DMS 273 (cell line): ENCODE data around the gene EGFLAM.
"Not testable (repeated sequence)": the region's sequence is repeated elsewhere in the genome, so short reads cannot be mapped to it uniquely, and the experiment has no call there.

Experiments
- DNase-seq: peaks from one replicate; lab custom pipeline; 2025; ENCODE audit not compliant: unreplicated experiment; lab: John Stamatoyannopoulos, UW

The EGFLAM gene

DNA sequence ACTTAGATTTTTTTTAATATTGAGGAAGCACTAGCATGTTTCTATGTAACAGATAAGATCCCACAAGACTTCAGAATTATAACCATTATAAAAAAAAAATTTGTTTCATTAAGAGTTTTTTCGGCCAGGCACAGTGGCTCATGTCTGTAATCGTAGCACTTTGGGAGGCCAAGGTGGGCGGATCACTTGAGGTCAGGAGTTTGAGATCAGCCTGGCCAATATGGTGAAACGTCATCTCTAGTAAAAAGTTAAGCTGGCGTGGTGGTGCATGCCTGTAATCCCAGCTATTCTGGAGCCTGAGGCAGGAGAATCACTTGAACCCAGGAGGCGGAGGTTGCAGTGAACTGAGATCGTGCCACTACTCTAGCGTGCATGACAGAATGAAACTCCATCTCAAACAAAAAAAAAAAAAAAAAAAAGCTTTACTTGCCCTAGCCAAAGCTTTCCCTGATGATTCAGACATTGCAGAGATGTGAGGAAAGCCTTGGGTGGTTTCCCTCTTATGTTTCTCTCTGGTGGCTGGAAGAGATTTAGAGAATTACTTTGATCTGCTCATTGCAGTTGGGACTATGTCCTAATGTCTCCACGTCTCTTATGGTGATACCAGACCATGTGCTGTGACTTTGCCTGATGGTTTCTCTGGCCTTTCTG is 65.4 kb downstream of the EGFLAM start:
- DNase-seq = no peak

GRCh38 chr5:38329132-38329715 is 70.9 kb downstream of the EGFLAM start:
- DNase-seq = no peak

- no peak for DNase-seq
These were observed 71.8 kb downstream of the EGFLAM start for GRCh38 chr5:38330207-38330606.

- no peak for DNase-seq
These were observed 73.5 kb downstream of the EGFLAM start for GRCh38 chr5:38331831-38332230.

- DNase-seq = not testable (repeated sequence)
These were observed 74.8 kb downstream of the EGFLAM start for GRCh38 chr5:38333181-38333580.

DNA sequence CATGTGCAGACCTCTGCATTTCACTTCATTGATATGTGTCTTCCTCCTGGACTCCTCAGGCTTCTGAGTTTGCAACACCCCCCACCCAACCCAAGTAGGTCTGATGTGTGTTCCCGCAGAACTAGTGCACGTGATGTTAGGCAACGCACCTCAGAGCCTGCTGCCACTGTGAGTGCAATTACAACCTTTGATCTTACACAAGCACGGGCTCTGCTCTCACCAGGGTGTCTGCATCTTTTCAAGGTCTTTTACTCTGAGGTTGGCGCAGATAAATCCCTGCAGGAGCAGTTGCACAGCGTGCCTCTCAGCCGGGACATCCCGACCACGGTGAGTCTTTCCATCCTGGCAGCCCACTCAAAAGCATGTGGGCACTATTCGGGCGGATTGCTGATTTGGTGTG is 80.1 kb downstream of the EGFLAM start:
- no peak for DNase-seq

GRCh38 chr5:38339446-38339845 is 81.1 kb downstream of the EGFLAM start:
- no peak for DNase-seq

DNA sequence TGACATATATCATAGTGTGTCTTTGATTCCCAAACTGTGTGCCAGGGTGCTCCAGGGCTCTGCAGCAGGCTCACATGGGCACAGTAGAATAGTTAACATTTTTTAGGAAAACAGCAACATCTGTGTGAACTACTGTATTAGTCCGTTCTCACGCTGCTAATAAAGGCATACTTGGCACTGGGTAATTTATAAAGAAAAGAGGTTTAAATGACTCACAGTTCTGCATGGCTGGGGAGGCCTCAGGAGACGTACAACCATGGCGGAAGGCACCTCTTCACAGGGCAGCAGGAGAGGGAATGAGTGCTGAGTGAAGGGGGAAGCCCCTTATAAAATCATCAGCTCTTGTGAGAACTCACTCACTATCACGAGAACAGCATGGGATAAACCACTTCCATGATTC is 82.7 kb downstream of the EGFLAM start:
- DNase-seq = no peak

DNA sequence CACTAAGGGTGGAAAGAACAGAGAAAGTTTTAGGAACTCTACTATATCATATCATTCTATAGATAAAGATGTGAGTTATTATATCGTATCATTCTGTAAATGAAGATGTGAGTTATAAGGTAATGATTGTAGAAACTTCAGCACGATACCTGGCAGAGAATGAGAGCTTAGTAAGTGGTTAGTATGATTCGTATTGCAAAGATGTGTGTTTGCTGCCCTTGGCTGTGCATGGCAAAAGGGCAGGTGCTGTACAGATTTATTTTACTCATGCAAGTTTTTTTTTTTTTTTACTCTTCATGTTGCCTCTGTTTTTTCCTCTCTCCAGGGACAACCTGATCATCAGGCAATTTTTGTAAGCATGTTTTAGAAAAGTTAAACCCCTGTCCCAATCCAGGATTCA is 83.3 kb downstream of the EGFLAM start:
- no peak for DNase-seq

- DNase-seq = no peak
These were observed 83.9 kb downstream of the EGFLAM start for GRCh38 chr5:38342261-38342660.

DNA sequence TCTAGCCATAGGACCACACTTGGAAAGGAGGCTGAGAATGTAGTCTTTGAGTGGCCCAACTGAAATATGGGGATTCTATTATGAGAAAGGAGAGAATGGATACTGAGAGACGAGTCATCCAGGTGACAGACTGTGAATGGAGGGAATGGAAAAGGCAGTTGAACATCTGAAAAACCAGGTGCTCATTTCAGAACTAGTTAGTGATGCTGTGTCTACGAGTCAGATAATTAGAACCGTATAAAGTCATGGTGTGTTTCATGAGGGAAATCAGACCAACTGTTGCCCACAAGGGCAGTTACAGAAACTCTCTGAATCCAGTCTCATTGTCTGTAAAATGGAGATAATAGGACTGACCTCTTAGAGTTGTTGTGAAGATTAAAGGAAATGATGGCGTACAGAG is 86.5 kb downstream of the EGFLAM start:
- no peak for DNase-seq

DNA sequence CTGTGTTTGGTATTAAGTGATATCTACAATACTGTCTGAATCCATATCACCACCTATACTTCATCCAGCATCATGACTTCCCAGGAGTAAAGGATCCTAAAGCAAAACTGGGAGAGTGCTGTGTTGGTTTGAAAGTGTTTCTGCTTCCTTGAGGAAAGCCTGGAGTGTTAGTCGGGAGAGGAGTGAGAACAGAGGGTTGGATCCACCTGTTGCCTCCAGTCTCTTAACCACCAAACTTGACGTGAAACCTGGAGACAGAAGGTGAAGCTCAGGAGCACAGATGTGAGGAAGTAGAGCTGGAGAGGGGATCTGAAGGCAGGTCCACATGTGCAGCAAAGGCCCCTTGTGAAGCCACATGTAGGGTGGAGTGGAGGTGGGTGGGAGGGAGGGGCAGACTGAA is 88.2 kb downstream of the EGFLAM start:
- DNase-seq = no peak

DNA sequence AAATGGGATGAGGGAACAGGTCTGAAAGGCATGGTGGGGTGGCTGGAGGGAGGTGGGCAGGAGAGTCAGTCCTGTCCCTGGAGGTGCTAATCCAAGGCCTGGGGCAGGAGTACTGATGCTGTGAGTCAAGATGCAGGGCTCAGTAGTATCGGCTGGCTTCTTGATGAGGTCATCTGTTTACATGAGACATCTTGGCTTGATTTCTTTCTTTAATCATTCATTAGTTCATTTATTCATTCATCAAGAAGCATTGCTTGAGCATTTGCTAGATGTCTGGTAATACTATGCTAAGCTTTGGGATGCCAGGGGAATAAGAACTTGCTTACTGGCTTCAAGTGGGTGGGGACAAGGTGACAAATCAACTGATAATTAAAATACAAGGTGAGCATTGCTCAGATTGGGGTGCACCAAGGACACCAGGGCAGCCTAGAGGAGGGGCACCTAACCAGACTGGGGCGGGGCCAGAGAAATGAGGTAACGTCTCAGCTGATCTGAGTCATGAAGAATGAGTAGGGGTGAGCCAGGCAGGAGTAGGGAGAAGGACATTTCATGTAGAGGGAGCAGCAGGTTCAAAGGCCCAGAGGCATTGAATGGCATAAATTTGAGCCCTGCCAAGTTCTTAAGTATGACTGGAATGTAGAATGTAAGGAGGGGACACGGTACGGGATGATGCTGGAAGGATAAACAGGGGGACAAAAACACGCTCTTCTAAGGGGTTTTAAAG is 88.8 kb downstream of the EGFLAM start:
- no peak for DNase-seq

DNA sequence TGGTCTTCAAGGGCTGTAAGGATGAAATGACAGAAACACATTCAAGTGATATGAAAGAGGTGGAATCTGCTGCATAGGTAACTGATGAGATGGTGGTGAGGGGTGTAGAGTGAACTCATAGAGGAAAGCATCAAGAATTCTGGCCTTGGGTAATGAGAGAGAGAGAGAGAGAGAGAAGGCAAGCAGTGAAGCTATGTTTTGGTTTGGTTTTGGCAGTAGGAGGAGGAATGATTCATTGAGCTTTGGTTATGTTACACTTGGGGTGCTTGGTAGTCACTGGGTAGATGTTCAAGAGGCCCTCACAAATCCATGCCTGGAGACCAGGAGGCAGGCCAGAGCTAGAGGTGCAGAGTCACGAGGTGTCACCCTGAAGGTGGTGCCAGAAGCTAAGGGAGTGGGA is 89.5 kb downstream of the EGFLAM start:
- DNase-seq = no peak

DNA sequence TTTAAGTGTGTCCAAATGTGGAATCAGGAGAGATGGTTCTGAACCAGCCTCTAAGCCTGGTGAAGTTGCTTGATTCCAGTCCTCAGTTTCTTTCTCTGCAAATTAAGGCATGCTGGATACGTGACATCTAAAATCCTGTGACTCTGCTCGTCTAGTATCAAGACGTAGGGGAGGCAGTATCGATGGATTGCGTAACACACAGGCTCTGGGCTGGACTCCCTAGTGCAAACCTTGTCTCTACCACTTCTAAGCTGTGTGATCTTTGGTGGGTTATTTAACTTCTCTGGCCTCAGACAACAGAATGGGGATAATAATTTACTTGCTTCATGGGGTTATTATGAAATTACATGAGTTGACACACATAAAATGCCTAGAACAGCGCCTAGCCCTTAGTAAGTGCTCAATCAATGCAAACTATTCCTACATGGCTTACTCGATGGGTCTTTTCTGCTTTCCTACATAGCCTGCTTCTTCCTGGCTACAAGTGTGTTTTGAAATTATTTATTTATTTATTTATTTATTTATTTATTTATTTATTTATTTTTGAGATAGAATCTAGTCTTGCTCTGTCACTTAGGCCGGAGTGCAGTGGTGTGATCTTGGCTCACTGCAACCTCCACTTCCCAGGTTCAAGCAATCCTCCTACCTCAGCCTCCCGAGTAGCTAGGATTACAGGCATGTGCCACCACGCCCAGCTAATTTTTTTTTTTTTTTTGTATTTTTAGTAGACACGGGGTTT is 102.1 kb downstream of the EGFLAM start:
- DNase-seq = no peak

- DNase-seq = no peak
These were observed 104.4 kb downstream of the EGFLAM start for GRCh38 chr5:38362713-38363112.

GRCh38 chr5:38364825-38365224 is 106.5 kb downstream of the EGFLAM start:
- DNase-seq = no peak

DNA sequence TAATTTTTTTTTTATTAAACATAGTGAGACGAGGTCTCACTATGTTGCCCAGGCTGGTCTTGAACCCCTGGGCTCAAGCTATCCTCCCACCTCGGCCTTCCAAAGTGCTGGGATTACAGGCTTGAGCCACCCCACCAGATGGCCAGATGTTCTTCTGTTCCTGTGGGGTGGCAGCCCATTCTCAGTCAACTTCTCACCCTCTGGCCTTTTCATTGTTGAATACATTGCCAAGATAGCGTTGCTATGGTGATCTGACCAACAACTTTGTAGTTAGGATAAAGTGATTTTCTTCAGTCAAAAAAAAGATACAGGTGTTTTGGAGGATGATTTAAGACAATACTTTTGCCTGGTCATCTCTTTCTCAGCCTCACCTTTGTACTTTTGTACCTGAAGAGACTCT is 109.1 kb downstream of the EGFLAM start:
- peak; percentile 62 for DNase-seq

GRCh38 chr5:38367966-38368365 is 109.6 kb downstream of the EGFLAM start:
- no peak for DNase-seq

DNA sequence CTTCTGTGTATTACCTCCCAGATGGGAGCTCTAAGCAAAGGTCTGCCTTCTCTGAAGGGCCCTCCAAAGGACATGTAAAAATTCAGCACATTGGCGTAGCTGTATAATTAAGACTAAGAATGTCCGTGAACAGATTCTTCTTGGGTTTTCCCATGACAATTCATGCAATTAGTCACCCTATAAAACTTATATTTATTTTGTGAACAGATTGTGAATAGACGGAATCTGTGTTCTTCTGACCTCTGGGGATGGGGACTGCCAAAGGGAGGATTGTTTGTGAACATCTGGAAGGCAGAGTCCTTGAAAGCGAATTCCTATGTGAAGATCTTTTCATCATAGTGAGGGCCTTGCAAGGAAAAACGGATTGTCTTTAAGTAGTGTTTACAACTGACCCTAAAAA is 111.3 kb downstream of the EGFLAM start:
- DNase-seq = peak; percentile 40

DNA sequence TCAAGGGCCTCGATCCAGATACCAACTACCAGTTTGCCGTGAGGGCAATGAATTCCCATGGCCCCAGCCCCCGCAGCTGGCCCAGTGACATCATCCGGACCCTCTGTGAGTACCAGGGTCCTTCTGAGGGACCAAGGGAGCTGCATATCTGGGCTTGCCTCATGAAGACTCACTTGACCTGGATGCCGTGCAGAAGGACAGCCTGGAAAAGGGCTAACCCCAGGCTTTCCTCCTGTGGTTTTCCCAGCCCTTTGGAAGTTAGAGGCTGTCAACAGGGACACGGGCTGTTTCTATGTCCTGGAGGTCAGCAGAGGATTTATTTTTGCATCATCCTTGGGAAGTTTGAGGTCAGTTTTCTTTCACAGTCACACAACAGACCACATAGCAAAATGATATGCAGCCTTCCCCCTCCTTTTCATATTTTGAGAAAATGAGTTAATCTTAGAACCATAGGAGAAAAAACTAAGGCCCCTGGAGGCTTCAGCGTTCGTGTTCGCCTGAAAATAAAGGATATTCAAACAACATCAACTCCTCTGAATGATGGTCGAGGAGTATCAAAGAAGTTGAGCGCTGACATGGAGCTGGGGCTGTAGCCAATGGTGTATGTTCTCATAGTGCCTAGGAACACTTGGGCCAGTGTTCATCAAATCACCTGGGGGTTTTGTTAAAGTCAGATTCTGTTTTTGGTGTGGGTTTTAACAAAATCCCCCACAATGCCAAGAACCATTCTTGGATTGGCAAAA is 112.2 kb downstream of the EGFLAM start:
- DNase-seq = no peak
